ENCODE results near the gene BABAM2.

BABAM2 gene

GRCh38 chr2:28136556-28136955, 246.0 kb downstream of the BABAM2 start:
- TF ChIP-seq CTCF (IDR thresholded peaks at IDR 0.05; ENCODE audit: extremely low read depth, missing control alignments) = no peak
- DNase-seq (ENCODE audit: low spot score) = no peak

- DNase-seq (ENCODE audit: low spot score) = no peak
- no peak for TF ChIP-seq CTCF (IDR thresholded peaks at IDR 0.05; ENCODE audit: extremely low read depth, missing control alignments)
Observed at GRCh38 chr2:28137221-28137620, 246.7 kb downstream of the BABAM2 start.

GRCh38 chr2:28142386-28142785, 251.9 kb downstream of the BABAM2 start:
- no peak for DNase-seq (ENCODE audit: low spot score)
- no peak for TF ChIP-seq CTCF (IDR thresholded peaks at IDR 0.05; ENCODE audit: extremely low read depth, missing control alignments)

- no peak for TF ChIP-seq CTCF (IDR thresholded peaks at IDR 0.05; ENCODE audit: extremely low read depth, missing control alignments)
- no peak for DNase-seq (ENCODE audit: low spot score)
Observed at GRCh38 chr2:28148000-28148399, 257.5 kb downstream of the BABAM2 start.

- no peak for TF ChIP-seq CTCF (IDR thresholded peaks at IDR 0.05; ENCODE audit: extremely low read depth, missing control alignments)
- DNase-seq (ENCODE audit: low spot score) = no peak
Observed at GRCh38 chr2:28148566-28148965, 258.0 kb downstream of the BABAM2 start.

DNA sequence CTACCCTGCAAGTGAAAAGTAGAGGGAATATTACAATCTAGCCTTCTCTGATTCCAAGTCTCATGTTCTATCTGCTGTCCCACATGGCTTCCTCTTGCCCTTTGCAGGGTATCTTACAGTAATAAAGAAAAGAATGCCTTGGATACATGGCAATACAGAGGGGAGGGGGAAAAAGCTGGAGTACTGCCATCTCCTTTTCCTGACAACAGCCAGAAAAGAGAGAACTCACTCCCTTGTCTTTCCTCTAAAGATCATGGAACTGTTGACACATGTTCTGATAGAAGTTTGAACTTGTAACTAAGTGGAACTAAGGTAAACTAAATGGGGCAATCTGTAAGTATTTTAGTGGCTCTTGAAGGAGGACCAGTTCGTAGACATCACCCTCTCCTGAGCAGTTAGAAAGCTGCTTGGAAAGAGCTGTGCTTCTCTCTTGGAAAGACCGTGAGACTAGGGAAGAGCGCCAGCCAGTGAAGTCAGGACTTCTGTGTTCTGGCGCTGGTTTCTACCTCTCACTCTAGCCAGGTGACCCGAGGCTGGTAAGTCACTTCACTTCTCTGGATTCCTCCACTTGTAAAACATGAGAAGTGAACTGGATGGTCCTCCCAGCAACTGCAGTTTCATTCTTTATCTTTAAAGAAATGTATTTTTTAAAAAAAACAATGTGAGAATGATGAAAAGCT, 259.8 kb downstream of the BABAM2 start:
- no peak for DNase-seq (ENCODE audit: low spot score)
- no peak for TF ChIP-seq CTCF (IDR thresholded peaks at IDR 0.05; ENCODE audit: extremely low read depth, missing control alignments)

DNA sequence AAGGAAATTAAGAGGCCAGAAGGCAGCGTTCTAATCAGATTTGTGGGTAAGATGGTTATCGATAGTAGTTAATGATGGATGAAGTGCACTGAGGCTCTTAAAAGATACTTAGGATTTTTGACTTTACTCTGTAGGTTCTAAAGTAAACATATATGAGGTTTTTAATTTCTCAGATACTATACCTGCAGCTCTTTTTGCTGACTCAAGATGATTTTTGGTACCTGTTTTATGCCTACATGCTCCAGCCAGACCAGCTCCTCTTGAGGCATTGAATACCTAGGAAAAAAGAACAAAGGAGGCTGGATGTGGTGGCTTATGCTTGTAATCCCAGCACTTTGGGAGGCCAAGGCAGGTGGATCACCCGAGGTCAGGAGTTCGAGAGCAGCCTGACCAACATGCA, 260.5 kb downstream of the BABAM2 start:
- DNase-seq (ENCODE audit: low spot score) = no peak
- TF ChIP-seq CTCF (IDR thresholded peaks at IDR 0.05; ENCODE audit: extremely low read depth, missing control alignments) = no peak
